Skeletal muscle tissue (tissue), 4 donors: ENCODE measurements around the gene HERC3. TPM values are rescaled to one million over a fixed set of nuclear protein-coding genes. Genes with fewer than 3 reads are reported as not detected.
"Not testable (repeated sequence)": the region's sequence is repeated elsewhere in the genome, so short reads cannot be mapped to it uniquely, and the experiment has no call there.

Source experiments
- H3K27ac ChIP-seq: one replicate; pipeline ENCODE4 v1.7.0; 2013; ENCODE audit warnings: mild to moderate bottlenecking, low read depth, low read length, inconsistent platforms
- H3K27me3 ChIP-seq, 3 donors: one replicate each; pipeline ENCODE4 v1.7.0; 2013; ENCODE audit warnings: low read length in 3 of 3; ENCODE audit not compliant: control insufficient read depth in 3 of 3, insufficient read depth in 3 of 3
- H3K36me3 ChIP-seq, 3 donors: one replicate each; pipeline ENCODE4 v1.7.0; 2013; ENCODE audit warnings: low read length in 3 of 3; ENCODE audit not compliant: control insufficient read depth in 3 of 3, insufficient read depth in 3 of 3
- H3K4me1 ChIP-seq, 3 donors: one replicate each; pipeline ENCODE4 v1.7.0; 2013; ENCODE audit warnings: low read length in 3 of 3, mild to moderate bottlenecking in 3 of 3; ENCODE audit not compliant: control insufficient read depth in 3 of 3, insufficient read depth in 3 of 3
- H3K4me3 ChIP-seq, 3 donors: one replicate each; pipeline ENCODE4 v1.7.0; 2013; ENCODE audit warnings: low read length in 3 of 3
- H3K9ac ChIP-seq, 3 donors: one replicate each; pipeline ENCODE4 v1.7.0; 2013; ENCODE audit warnings: low read length in 3 of 3, mild to moderate bottlenecking in 3 of 3, moderate library complexity in 2 of 3, low read depth in 1 of 3
- H3K9me3 ChIP-seq, 3 donors: one replicate each; pipeline ENCODE4 v1.7.0; 2013; ENCODE audit warnings: low read length in 3 of 3; ENCODE audit not compliant: control insufficient read depth in 3 of 3
- total RNA-seq: library from RNA; depleted of rRNA; stranded (reverse); fragments of >200 nt; gene quantifications from one replicate; pipeline ENCODE4 v1.2.3, GENCODE V29; 2014
- donor health status: Osteomylitis.

Gene HERC3
- total RNA-seq, 1 donor from 2014 or later = 16.7 TPM

DNA sequence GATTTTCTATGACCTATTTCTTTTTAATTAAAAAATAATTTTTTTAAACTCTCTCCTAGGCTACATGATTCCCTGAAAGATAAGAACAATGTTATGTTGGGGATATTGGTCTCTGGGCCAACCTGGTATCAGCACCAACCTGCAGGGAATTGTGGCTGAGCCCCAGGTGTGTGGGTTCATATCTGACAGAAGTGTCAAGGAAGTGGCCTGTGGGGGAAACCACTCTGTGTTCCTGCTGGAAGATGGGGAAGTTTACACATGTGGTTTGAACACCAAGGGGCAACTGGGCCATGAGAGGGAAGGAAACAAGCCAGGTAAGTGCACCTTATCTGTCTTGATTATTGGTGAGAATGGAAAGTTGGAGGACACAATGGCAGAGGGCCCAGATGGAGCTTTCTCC, 13.5 kb downstream of the HERC3 start:
- Histone ChIP-seq H3K4me1 (peaks cover 10 to 24% (median 15%) of the 10 kb centered on the region in 3 donors), H3K36me3 (peaks cover 9 to 23% (median 13%) of the 10 kb centered on the region in 3 donors)

DNA sequence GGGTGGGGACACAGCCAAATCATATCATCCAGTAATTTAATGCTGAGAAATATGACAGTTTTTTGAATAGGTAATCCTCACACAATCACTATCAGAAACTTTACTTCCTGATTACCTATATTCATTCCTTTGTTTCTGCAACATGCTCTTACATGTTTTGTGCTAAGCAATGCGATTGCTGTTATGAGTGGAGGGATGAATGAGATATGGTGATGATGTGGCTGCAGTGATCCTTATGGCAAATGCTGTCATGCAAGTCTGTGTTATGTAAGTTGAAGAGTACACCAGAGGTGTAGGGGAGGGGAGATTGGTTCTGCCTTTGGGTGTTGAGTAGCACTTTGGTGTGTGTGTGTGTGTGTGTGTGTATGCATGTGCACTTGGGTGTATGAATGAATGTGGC, 14.6 kb downstream of the HERC3 start:
- Histone ChIP-seq H3K9me3 (no peaks in the 10 kb centered on the region), H3K9ac (no peak overlapping the region), H3K36me3 (peaks cover 9 to 23% (median 13%) of the 10 kb centered on the region in 3 donors), H3K4me1 (peaks cover 21 to 35% (median 26%) of the 10 kb centered on the region in 3 donors), H3K4me3 (no peak overlapping the region), H3K27ac (no peak overlapping the region), H3K27me3 (no peaks in the 10 kb centered on the region)

More for the DNA sequence above, 13.5 kb downstream of the HERC3 start:
- H3K9me3 ChIP-seq = no peaks in the 10 kb centered on the region
- H3K4me3 ChIP-seq = no peak overlapping the region
- H3K27me3 ChIP-seq = no peaks in the 10 kb centered on the region
- no peak overlapping the region for H3K27ac ChIP-seq
- no peak overlapping the region for H3K9ac ChIP-seq

DNA sequence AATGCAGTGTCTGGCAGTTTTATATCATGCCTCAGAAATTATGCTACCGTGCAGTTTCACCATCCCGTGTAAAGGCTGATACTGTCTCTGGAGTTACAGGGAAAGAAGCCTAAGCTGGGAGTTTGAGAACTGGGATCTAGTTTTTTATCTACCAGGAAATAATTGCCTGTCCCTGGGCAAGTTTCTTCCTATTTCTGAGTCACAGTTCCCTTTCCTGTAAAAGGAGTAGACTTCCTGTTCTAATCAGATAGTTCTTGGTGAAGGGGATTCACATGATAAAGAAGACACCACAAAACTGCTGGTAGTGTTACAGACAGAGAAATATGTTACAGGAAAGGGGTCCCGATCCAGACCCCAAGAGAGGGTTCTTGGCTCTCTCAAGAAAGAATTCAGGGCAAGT, 17.1 kb downstream of the HERC3 start:
- H3K4me1 ChIP-seq = peaks cover 40 to 55% (median 41%) of the 10 kb centered on the region in 3 donors
- H3K9ac ChIP-seq = no peak overlapping the region
- no peaks in the 10 kb centered on the region for H3K27me3 ChIP-seq
- no peak overlapping the region for H3K4me3 ChIP-seq
- H3K27ac ChIP-seq = no peak overlapping the region
- H3K9me3 ChIP-seq = no peaks in the 10 kb centered on the region
- peaks cover 9 to 23% (median 13%) of the 10 kb centered on the region in 3 donors for H3K36me3 ChIP-seq

DNA sequence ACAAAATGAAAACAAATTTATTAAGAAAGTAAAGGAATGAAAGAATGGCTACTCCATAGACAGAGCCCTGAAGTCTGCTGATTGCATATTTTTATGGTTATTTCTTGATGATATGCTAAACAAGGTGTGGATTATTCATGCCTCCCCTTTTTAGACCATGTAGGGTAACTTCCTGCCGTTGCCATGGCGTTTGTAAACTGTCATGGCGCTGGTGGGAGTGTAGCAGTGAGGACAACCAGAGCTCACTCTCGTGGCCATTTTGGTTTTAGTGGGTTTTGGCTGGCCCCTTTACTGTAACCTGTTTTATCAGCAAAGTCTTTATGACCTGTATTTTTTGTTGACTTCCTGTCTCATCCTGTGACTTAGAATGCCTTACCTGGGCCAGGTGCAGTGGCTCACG, 17.5 kb downstream of the HERC3 start:
- not testable (repeated sequence) for H3K9me3 ChIP-seq, H3K9ac ChIP-seq, H3K27me3 ChIP-seq, H3K4me3 ChIP-seq
- Histone ChIP-seq H3K36me3 (peaks cover 9 to 23% (median 13%) of the 10 kb centered on the region in 3 donors), H3K27ac (peak overlapping the region; percentile 55), H3K4me1 (peaks cover 40 to 55% (median 41%) of the 10 kb centered on the region in 3 donors)

DNA sequence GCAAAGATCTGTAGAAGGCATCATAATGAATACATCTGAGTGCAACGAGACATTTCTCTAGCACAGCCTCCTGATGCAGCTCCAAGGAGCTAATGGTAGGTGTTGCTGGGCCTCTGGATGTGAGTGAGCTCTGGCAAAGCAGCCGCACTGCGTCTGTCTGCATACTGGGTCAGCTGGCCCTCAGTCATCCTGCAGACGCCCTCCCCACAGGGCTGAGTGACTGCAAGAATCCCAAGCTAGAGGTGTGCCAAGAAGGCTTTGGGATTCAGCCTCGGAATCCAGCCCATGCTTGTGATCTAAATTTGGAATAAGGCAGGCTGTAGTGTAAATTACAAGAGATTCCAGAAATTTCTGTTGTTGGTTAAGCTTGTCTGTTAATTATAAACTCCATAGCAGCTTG, 18.5 kb downstream of the HERC3 start:
- Histone ChIP-seq H3K27me3 (no peaks in the 10 kb centered on the region), H3K27ac (peak overlapping the region; percentile 55), H3K9me3 (no peaks in the 10 kb centered on the region), H3K4me1 (peaks cover 40 to 55% (median 41%) of the 10 kb centered on the region in 3 donors), H3K9ac (peak overlapping the region in 1 of 3 donors; percentile 64), H3K36me3 (peaks cover 9 to 22% (median 12%) of the 10 kb centered on the region in 3 donors), H3K4me3 (peak overlapping the region; percentile 7 to 37 (median 35))

DNA sequence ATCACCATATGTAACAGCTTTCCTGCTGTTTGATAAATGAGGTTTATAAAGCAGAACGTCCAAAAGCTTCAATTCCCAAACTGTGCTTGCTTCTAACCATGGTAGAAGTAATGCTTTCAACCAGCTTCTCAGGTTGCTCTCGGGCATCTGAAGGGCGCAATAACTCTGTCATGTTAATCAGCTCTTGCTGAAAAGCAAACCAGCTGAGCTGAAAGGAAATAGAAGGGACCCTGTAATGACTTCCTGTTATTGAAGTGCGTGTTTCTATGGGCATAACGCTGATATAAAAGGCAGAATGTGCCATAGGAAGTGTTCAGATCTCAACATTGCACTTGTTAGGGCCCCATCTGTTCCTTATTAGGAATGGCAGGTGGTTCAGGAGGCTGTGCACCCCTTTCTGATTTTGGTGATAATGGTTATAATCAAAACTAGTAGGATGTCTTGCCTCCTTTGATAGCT, 21.2 kb downstream of the HERC3 start:
- H3K9ac ChIP-seq = peak overlapping the region in 2 of 3 donors; percentile 2 to 10
- H3K27me3 ChIP-seq = no peaks in the 10 kb centered on the region
- peaks cover 0 to 2% (median 0%) of the 10 kb centered on the region in 3 donors for H3K36me3 ChIP-seq
- H3K27ac ChIP-seq = peak overlapping the region; percentile 66
- H3K4me3 ChIP-seq = peak overlapping the region in 2 of 3 donors; percentile 33 to 44
- no peaks in the 10 kb centered on the region for H3K9me3 ChIP-seq
- H3K4me1 ChIP-seq = peaks cover 49 to 70% (median 55%) of the 10 kb centered on the region in 3 donors

DNA sequence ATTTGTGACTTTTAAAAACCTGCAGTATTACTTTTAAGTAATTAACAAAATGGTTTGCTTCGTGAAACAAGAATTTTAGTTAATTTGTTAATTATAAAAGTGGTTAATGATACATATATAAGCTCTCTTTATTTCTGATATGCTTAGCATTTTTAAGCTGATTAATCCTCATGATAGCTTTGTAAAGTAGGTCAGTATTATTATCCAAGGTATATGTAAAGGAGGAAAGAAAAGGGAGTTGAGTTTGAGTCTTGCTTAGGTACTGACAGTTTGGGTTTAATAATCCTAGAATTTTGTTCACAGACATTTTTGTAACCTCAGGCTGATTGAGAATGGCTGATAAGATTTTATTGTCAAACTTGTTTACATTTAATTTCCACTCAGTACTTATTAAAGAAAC, 21.8 kb downstream of the HERC3 start:
- no peaks in the 10 kb centered on the region for H3K36me3 ChIP-seq
- no peaks in the 10 kb centered on the region for H3K27me3 ChIP-seq
- H3K9me3 ChIP-seq = no peaks in the 10 kb centered on the region
- peaks cover 51 to 70% (median 60%) of the 10 kb centered on the region in 3 donors for H3K4me1 ChIP-seq
- H3K27ac ChIP-seq = no peak overlapping the region
- H3K9ac ChIP-seq = no peak overlapping the region
- H3K4me3 ChIP-seq = no peak overlapping the region

DNA sequence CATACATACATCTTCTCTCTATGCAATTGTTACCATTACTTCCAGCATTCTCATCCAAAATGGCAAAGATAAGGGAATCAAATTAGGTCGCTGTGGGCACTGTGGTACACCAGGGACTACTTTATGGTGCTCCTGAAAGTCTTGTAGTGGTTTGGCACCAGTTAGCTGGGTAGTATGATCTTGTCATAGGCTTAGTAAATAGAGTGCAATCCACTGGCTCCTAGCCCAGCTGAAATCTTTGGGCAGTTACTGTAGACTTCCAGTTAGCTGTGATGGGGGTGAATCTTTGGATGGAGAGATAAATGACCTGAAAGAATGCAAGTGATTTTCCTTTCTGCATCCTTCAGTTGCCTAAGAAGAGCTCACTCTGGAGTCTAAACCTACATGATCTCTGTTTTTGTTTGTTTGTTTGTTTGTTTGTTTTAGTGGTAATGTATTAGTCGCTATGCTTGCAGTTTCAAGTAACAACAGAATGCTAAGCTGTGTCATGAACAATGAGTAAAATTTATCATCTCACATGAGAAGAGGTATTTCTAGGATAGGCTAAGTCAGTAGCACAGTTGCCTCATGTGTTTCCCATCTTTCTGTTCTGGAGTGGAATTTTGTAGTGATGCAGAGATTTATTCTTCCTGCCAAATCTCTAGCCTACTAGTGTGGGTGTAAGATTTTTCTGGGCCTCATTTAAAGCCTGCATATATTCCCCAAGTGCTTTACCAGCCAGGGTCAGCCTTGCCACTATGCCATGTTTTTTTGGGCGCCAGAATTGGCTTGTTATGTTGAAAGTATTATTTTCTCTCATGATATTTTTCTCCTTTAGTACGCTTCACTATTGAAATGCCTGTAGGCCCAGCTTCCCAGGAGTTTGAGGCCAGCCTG, 24.2 kb downstream of the HERC3 start:
- Histone ChIP-seq H3K4me3 (no peak overlapping the region), H3K4me1 (peaks cover 45 to 56% (median 46%) of the 10 kb centered on the region in 3 donors), H3K27ac (peak overlapping the region; percentile 21), H3K9ac (no peak overlapping the region), H3K36me3 (no peaks in the 10 kb centered on the region), H3K27me3 (no peaks in the 10 kb centered on the region), H3K9me3 (no peaks in the 10 kb centered on the region)

DNA sequence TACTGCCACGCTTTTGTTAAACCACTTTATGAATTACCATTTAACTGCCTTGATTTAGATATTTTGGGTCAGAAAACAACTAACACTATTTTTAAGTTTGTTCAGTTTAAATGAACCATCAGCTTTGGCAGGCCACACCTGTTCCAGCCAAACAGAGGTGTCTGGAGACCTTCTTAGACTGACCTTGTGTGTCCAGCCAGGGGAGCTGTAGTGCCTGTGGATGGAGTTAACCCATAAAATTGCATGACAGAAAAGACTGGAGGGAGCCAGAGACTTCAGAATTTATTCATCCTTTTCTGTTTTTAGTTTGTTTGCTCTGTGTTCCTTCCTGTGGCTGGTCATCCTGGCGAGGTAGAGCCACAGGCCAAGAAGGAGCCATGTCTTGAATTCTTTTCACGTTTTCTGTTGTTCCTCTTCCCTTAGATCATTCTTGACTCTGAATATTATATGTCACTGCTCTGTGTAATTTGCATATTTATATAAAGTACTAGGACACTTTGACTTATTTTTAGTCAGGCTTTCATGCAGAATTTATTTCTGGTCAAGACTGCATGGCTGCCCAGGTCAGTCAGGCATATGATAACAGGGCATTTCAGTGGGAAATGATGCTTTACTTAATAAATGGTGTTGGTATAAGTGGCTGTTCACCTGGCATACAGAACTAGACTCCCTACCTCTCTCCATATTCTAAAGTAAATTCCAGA, 26.7 kb downstream of the HERC3 start:
- Histone ChIP-seq H3K27ac (peak overlapping the region; percentile 54), H3K4me1 (peaks cover 22 to 33% (median 27%) of the 10 kb centered on the region in 3 donors)

More for the DNA sequence above, 26.7 kb downstream of the HERC3 start:
- H3K36me3 ChIP-seq = peaks cover 0 to 2% (median 0%) of the 10 kb centered on the region in 3 donors
- H3K27me3 ChIP-seq = no peaks in the 10 kb centered on the region
- no peaks in the 10 kb centered on the region for H3K9me3 ChIP-seq
- no peak overlapping the region for H3K9ac ChIP-seq
- H3K4me3 ChIP-seq = no peak overlapping the region
